Measurements from ENCODE around the gene TEX261.
A peak's percentile ranks its signal among the peaks of the same experiment; 100 is the strongest.

TEX261 gene

DNA sequence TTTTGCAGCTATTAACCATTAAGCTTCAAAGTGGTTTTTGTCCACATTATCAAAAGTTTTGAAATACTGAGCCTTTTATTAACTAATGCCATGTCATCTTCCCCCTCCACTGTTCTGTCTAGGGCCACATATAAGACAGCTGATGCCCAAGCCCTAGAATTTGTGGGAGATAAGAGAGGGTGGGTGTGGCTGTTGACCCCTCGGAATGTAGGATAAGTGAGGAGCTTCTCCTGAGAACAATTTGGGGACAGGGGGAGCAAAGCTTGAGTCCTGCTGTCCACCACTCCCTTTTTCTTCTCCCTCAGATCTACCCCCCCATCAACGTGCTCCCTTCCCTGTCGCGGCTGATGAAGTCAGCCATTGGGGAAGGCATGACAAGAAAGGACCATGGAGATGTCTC is 30.5 kb downstream of the TEX261 start:
- intact Hi-C loops (cut with DNase I) = no loop called here
- DNase-seq = peak in 2 of 42 donors; percentile 7

DNA sequence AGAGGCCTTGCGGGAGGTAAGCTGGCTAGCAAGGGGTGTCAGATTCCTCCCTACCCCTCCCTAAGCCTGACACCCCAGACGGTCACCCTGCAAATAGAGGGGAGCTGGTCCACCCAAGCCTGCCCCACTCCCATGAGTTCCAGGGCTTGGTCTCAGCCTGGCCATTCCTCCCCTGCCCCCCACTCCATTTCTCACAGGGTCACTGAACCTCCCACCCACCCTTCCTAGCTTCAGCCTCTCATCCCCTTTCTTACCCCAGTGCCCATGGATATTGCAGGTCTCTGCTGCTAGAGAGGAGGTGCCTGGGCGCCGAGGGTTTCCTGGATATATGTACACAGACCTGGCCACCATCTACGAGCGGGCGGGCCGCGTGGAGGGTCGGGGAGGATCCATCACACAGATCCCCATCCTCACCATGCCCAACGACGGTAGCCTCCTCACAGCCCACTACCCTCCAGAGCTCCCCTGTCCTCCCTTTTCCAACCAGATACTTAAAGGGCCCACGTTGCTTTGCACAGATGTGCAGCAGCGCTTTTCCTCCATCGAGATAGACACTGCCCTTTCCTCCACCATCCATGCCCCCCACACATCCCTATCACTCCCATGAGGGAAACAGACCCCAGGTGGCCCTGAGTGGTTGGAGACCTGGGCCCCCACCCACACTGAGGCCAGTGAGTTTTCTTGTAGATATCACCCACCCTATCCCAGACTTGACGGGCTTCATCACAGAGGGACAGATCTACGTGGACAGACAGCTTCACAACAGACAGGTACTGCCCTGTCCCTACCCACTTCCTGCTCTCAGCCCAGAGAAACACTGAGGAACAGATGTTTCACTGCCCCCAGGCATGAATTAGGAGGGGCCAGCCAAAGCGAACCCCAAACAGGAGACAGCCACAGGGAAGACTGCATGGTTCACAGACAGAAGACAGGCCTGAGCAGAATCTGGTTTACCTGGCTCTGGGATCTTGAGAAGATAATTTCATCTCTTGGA is 31.5 kb downstream of the TEX261 start:
- DNase-seq = peak in 9 of 42 donors; percentile 0 to 24 (median 9)
- intact Hi-C loops (cut with DNase I) = no loop called here

DNA sequence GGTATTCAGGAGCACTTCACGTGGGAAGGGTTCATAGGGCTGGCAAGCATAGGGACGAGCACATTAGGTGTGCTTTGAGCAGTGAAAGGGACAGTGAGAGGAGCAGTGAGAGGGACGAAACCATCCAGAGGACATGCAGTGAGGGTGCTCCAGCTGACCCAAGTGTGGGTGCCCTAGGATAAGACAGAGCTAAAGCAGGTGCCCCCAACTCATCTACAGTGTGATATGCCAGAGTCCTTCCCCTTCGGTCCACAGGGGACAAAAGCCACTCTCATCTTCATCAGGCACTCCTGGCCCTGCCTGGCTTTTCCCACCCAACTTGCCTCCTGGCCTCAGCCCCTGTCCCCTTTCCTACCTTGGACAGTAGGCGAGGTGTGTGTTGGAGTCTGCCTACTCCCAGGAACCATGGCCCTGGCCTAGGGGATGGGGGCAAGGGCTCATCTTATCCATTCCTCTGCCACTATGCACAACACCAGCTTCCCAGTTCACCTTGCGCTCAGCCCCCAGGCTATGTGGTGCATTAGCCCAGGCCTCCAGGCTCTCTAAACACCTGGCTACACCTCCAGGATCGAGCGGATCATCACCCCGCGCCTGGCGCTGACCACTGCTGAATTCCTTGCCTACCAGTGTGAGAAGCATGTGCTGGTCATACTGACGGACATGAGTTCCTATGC is 32.3 kb downstream of the TEX261 start:
- intact Hi-C loops (cut with DNase I) = no loop called here
- DNase-seq = peak in 11 of 42 donors; percentile 1 to 24 (median 10)

DNA sequence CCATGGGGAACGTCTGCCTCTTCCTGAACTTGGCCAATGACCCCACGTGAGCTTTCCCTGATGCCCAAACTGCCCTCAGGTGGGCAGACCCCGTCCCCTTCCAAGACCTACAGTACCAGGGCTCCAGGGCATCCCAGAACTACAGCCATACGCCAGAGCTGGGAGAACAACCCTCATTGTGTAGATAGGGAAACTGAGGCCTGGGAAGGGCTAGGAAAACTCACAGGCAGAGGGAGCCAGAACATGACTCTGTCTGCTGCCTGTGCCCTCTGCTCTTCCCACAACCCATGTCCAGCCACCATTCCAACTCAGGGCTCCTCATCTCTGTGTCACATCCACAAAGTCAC is 33.1 kb downstream of the TEX261 start:
- intact Hi-C loops (cut with DNase I) = no loop called here
- DNase-seq = peak in 6 of 42 donors; percentile 2 to 15 (median 10)

DNA sequence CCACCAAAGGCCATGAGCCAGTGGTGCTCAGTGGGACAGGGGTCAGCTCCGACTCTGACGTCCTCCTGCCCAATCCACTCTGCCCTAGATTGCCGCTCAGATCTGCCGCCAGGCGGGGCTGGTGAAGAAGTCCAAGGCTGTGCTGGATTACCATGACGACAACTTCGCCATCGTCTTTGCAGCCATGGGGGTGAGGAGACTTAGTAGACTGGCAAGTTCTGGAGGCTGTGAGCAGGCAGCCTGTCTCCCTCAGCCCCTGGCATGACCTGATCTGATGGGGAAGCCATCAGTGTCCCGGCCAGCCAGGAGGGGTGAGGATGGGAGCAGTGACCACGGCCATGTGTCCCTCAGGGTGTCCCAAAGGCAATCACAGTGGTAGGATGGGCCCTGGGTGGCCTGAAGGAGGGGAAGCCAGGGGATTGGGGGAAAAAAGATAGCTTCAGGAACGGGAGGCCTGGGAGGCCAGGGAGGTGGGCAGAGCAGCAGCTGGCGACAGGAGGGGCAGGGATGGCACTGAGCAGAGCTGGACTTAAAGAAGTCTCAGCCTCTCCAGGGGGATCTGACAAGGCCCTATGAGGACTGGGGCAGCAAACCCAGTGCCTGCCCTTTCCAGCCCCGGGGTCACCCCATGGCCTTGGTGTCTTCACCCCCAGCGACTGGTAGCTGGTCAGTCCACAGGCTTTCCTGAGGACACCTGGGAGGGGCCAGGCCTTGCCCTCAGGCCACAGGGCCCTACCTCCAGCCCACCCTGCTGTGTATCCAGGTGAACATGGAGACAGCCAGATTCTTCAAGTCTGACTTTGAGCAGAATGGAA is 33.6 kb downstream of the TEX261 start:
- peak in 11 of 42 donors; percentile 1 to 34 (median 8) for DNase-seq
- intact Hi-C loops (cut with DNase I) = no loop called here

DNA sequence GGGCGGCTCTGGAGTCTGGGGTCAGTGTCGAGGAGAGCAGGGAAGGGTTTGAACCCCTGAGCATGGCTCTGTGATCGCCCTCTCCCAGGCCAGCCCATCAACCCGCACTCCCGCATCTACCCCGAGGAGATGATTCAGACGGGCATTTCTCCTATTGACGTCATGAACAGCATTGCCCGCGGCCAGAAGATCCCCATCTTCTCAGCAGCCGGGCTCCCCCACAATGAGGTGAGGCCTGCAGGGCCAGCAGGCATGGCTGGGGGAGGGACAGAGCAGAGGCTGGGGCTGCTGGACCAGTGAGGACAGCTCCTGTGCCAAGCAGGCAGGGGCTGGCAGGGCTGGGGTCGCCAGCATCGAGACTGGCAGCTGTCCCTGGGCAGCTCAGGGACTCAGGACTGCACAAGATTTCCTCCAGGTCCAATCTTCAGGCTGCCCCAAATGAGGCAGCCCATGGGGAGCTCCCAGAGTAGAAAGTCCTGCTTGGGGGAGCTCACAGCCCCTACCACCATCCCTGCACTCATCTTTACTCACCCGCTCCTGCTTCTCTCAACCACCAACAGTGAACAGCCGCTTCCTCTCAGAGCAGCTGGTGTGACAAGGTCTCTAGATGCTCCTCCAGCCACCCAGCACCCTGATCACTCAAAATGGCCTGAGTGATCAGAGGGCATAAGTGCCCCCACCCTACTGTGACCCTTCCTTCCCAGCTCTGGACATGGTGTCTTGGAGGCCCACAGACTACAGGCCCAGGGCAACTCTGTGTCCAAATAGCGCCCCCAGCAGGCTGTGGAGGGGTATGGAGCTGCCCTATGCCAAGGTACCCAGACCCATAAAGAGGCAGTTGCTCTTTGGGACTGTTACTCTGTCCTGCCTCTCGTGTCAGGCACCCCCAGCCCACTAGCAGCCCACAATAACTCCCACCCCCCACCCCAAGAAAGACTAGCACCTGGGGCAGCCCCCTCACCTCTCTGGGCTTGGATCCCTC is 34.5 kb downstream of the TEX261 start:
- intact Hi-C loops (cut with DNase I) = no loop called here
- peak in 7 of 42 donors; percentile 0 to 26 (median 7) for DNase-seq

DNA sequence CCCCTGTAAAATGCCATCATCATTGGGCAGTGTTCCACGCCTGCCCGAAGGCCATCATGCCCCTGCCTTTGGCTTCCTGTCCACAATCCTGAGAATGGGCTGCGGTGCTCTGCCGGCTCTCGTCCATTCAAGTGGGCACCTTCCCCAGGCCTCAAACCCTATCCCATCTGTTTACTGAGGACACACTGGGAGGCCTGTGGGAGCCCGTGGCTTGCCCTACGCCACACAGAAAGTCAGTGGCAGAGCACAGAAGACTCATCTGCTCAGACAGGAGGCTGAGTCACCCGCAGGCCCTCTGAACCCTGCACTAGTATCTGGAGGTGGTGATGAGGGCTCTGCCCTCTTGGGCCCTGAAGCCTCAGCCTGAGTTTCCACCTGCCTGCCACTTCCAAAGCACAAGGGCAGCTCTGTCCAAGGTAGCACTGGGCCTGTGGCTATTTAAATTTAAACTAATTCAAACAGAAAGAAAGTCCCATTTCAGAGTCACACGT is 35.4 kb downstream of the TEX261 start:
- intact Hi-C loops (cut with DNase I) = no loop called here
- peak in 8 of 42 donors; percentile 0 to 30 (median 4) for DNase-seq

DNA sequence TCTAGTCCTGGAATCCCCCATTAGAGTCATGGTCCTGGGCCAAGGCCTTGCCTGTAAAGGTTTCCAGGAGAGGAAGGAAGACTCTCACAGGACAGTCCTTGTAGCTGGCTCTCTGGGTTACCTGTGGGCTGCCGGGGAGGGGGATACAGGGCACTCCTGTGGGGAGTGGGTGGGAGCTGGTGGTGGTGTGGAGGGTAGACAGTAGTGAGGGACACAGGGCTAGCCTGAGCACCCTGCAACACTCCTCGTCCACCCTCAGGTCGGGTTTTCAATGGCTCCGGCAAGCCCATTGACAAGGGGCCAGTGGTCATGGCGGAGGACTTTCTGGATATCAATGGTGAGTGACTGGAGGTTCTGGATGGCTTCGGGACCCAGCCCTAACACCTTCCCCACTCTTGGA is 35.9 kb downstream of the TEX261 start:
- peak in 5 of 42 donors; percentile 0 to 12 (median 4) for DNase-seq
- intact Hi-C loops (cut with DNase I) = no loop called here

DNA sequence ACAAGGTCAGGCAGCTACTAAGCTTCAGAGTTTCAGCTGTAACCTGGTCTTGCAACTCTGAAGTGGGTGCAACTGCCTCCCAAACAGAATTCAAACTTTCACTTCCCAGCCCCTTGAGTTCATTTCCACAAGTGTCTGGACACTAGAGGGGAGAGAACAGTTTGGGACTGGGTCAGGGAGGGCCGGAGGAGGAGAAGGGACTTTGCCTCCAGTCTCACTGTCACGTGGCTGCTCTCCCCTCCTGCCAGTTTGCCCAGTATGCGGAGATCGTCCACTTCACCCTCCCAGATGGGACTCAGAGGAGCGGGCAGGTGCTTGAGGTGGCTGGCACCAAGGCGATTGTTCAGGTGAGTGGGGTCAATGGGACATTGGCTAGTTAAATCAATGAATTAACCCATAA is 36.9 kb downstream of the TEX261 start:
- intact Hi-C loops (cut with DNase I) = no loop called here
- DNase-seq = peak in 6 of 42 donors; percentile 0 to 9 (median 4)

DNA sequence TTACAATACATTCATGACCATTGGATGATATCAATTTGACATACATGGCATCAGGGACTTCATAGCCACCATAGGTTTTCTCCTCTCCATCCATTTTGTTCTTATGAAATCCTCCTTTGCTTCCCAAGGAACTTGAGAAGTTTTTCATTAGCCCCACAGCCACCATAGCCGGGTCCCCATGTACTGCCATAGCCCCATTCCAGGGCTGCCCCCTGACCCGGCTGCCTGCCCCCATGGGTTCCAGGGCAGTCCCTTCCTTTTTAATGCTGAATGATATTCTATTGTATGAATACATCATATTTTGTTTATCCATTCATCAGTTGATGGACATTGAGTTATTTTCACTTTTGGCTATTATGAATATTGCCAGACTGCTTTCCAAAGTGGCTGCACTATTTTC is 38.5 kb downstream of the TEX261 start:
- DNase-seq = peak in 5 of 42 donors; percentile 2 to 12 (median 4)
- intact Hi-C loops (cut with DNase I) = no loop called here

DNA sequence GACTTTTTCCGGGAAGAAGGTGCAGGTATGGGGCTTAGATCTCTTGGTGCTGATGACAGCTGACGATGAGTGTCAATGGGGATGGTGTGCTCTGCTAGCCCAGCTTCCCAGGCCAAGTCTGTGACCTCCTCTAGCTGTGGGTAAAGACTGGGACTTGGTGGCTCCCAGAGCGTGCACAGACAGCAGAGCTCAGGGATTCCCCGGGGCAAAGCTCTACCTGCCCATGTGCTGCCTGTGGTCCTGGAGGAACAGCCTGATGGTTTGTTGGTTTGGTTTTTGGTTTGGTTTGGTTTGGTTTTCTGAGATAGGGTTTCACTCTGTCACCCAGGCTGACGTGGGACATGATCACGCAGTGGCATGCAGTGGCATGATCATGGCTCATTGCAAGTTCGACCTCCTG is 39.8 kb downstream of the TEX261 start:
- DNase-seq = peak in 12 of 42 donors; percentile 0 to 25 (median 6)
- intact Hi-C loops (cut with DNase I) = no loop called here

DNA sequence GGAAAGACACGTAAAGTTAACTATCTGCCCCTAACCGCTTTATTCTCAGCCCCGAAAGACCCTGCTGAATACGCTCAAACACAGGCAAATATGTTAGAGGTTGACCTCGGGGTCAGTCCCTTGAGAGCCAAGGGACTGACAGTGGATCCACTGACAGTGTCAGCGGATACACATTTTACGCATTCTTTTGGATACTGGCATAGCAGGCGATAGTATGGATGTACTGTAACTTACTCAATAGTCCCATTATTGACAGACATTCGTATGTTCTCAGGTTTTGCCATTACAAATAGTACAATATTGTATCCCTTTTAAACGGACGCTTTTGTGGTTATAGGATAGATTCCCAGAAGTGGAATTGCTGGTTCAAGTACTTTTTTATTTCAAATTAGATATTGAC is 45.6 kb downstream of the TEX261 start:
- intact Hi-C loops (cut with DNase I) = loop anchor here (5.0 kb wide), 2 partner anchors 77 to 162 kb away; no protein-coding TSS in a partner anchor
- peak in 1 of 42 donors; percentile 1 for DNase-seq

DNA sequence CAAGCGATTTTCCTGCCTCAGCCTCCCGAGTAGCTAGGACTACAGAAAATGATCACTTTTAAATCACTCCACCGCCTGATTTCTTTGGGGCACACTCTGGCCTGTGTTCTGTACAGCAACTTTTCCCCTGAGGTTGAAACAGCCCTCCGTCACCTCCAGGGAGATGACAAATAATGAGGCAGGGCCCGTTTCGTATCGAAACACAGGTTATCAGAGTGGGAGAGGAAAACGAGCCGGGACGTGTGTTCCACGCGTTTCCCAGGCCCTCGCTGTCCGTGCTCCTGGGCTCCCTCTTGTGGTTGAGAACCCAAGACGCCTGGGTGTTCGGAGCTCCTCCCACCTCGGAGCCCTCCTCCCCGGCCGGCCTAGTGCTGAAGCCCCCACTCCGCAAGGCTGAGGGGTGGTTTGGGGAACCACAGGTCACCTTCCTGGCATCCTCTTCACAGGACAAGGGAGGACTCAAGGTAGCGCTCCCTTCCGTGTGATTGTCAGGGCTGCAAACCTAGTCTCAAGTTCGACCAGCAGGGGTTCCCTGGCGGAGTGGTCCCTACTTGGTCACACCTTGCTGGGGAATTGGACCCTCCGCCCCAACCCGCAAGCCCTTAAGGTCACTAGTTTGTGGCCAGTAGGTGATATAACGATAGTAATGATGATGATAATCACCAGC is 46.2 kb downstream of the TEX261 start:
- intact Hi-C loops (cut with DNase I) = loop anchor here (5.0 kb wide), 2 partner anchors 76 to 161 kb away; no protein-coding TSS in a partner anchor
- peak; percentile 58 to 92 (median 84) for DNase-seq

DNA sequence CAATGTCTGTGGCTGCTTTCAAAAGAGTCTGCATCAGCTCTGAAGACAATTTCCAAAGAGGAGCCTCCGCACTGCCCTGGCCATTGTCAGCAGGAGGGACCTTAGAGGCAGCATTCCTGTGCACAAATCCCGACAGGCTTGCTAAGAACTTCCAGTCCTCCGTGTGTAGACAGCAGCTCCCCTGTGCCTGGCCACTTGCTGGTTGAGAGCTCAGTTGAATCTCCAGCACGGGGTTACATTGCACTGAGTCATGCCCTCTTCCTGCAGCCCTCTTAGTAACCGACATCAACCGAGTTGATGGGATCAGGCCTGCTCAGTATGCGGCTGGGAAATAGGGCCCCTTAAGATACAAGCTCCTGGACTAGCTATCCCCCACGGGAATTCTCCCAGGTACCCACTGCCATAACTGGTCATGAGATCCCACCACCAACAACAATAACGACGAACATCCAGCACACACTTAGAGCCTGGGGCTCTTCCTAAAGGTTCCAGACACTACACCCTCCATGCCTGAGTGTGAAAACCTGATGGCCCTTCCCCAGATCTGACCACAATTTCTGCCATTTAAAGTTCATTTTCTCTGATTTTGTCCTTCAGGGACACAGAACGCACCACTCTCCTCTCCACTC is 47.0 kb downstream of the TEX261 start:
- peak in 6 of 42 donors; percentile 3 to 32 (median 10) for DNase-seq
- intact Hi-C loops (cut with DNase I) = loop anchor here (5.0 kb wide), 2 partner anchors 75 to 160 kb away; no protein-coding TSS in a partner anchor

DNA sequence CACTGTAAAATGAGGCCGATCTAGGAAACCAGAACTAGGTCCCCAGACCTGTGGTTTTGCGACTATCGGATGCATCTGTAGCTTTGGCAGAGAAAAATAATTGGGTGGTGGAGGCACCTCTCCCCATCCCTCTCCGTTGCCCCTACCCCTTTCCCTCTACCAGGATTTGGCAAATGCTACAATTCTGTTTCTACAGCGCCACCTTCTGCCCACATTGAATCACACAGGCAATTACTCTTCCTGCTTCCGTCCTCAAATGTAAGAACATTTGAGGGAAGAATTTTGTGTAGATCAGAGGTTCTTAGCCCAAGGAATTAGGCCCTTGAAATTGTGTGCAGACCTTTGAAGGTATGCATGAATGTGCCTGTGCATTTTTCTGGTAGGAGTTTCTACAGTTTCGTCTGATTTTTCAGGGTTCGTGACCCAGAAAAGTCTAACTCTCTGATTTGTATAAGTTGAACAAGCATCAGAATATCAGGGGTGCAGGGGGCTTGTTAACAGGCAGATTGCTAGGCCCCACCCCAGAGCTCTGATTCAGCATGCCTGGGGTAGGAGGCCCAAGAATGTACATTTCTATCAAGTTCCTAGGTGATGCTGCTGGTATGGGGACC is 47.7 kb downstream of the TEX261 start:
- DNase-seq = peak in 40 of 42 donors; percentile 24 to 86 (median 66)
- intact Hi-C loops (cut with DNase I) = loop anchor here (5.0 kb wide), 2 partner anchors 75 to 160 kb away; no protein-coding TSS in a partner anchor

DNA sequence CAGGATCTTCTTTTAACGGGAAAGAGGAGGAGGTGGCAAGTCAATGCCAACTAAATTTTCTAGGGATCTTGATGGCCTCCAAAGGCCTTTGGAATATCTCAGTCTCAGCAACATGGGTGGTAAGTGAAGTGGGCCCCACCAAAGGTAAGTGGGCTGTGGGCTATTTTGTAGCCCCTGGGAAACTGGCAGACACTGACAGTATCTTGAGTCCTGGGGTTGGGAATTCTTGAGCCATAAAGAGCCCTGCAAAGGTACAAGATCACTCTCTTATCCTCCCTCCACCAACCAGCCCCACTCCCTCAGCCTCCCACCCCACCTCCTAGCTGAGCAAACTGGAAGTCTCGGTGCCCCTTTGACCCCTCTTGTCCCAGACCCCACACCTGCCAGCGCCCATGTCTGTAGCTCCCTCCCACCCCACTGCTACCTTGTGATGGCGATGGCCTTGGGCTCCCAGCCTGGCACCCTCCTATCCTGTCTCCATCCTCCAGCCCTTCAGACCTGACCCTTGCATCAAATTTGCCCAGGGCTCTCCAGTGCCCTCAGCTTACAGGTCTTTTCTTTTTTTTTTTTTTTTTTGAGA is 50.5 kb downstream of the TEX261 start:
- intact Hi-C loops (cut with DNase I) = no loop called here
- DNase-seq = peak in 2 of 42 donors; percentile 3 to 18
